ENCODE data around the gene HNRNPR. TPM values are rescaled to one million over a fixed set of nuclear protein-coding genes. Genes with fewer than 3 reads are reported as not detected.

HNRNPR gene
- polyA plus RNA-seq, 1 of the 3 experiments (the other 2 are of a cell fraction): 111 TPM

DNA sequence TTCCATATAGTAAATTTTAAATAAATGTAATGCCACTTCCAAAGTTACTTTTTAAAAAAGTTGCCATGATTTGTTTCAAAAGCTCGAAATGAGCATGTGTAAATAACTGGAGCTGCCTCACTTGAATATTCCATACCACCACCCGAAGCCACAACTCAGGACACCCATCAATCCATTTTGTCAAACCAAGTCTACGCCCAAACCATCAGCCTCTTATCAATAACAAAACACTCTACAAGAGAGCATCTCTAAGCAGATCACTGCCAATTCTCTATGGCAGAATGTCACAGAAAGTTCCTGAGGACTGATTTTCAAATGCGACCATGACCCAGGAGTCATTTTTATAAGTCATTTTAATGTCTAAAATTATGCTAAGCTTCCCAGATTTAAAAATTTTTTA, 4.5 kb downstream of the HNRNPR start (continued):
- TF ChIP-seq, protein P1, sequence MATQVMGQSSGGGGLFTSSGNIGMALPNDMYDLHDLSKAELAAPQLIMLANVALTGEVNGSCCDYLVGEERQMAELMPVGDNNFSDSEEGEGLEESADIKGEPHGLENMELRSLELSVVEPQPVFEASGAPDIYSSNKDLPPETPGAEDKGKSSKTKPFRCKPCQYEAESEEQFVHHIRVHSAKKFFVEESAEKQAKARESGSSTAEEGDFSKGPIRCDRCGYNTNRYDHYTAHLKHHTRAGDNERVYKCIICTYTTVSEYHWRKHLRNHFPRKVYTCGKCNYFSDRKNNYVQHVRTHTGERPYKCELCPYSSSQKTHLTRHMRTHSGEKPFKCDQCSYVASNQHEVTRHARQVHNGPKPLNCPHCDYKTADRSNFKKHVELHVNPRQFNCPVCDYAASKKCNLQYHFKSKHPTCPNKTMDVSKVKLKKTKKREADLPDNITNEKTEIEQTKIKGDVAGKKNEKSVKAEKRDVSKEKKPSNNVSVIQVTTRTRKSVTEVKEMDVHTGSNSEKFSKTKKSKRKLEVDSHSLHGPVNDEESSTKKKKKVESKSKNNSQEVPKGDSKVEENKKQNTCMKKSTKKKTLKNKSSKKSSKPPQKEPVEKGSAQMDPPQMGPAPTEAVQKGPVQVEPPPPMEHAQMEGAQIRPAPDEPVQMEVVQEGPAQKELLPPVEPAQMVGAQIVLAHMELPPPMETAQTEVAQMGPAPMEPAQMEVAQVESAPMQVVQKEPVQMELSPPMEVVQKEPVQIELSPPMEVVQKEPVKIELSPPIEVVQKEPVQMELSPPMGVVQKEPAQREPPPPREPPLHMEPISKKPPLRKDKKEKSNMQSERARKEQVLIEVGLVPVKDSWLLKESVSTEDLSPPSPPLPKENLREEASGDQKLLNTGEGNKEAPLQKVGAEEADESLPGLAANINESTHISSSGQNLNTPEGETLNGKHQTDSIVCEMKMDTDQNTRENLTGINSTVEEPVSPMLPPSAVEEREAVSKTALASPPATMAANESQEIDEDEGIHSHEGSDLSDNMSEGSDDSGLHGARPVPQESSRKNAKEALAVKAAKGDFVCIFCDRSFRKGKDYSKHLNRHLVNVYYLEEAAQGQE (IDR thresholded peaks at IDR 0.05; ENCODE audit: low read depth, low read length): no peak
- no peak for TF ChIP-seq FOXM1 (IDR thresholded peaks at IDR 0.05; ENCODE audit: low read depth)
- TF ChIP-seq FOSL2 (IDR thresholded peaks at IDR 0.05; ENCODE audit: borderline replicate concordance, low read depth): no peak

DNA sequence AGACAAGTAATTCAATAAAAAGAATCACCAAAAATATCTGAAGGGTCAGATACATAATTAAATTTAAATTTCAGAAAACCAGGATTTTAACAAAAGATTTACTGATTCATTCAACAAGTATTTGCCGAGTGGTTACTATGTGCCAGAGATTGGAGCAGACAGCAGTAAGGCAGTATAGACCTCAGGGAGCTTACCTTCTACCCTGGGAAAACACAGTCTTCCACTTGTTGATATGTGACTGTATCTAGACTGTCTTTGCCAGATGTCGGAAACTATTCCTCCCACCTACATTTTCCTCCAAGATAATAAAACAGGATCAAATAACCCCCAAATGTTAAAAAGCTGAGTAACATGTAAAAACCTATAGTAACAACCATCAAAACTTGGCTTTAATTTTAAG, 6.2 kb downstream of the HNRNPR start:
- no peaks in the 10 kb centered on the region for H3K9me2 ChIP-seq
- no peak overlapping the region for H2AFZ ChIP-seq (ENCODE audit: low read depth)
- TF ChIP-seq JUND (IDR thresholded peaks at IDR 0.05) (no peak), TCF12 (IDR thresholded peaks at IDR 0.05) (no peak), MXI1 (IDR thresholded peaks at IDR 0.05; ENCODE audit: low read depth, low read length) (no peak), RFX5 (IDR thresholded peaks at IDR 0.05; ENCODE audit: low read length) (no peak)
- 100% methylated on average over 2 of the region's 2 CpGs for WGBS (ENCODE audit: low lambda C conversion rate)
- peaks cover 38% of the 10 kb centered on the region for H3F3A ChIP-seq (replicated peaks; ENCODE audit: insufficient read depth)
- peaks cover 100% of the 10 kb centered on the region for H3K79me2 ChIP-seq (ENCODE audit: insufficient read depth)
- H3K4me3 ChIP-seq (ENCODE audit: low read depth in 2 of 2, low read length in 1 of 2): no peak overlapping the region
- H3K36me3 ChIP-seq (replicated peaks in 1 of 2; ENCODE audit: control insufficient read depth in 1 of 2, insufficient read depth in 2 of 2, low read length in 1 of 2): peaks cover 49 to 74% of the 10 kb centered on the region in 2 experiments
- DNase-seq: no peak
- ChIA-PET CTCF (interaction anchor here (0.6 kb wide), 1 partner anchor 66 kb away, joined by 3 read pairs; no protein-coding TSS in a partner anchor), POLR2A (no interaction called here)
- H3K27me3 ChIP-seq (ENCODE audit: insufficient read depth): no peaks in the 10 kb centered on the region
- H4K20me1 ChIP-seq (ENCODE audit: insufficient read depth): peaks cover 85% of the 10 kb centered on the region
- H3K4me1 ChIP-seq (ENCODE audit: control insufficient read depth in 1 of 2, insufficient read depth in 2 of 2, low read depth in 1 of 2, low read length in 1 of 2): peaks cover 5 to 18% of the 10 kb centered on the region in 2 experiments; a peak in 3 of 4 replicates
- 0 out of 4 replicates have a peak overlapping the region, but pooled peaks of 1 of the 2 experiments have one; percentile 4 for H3K27ac ChIP-seq (ENCODE audit: low read depth in 2 of 2, low read length in 1 of 2)
- H3K9ac ChIP-seq: no peak overlapping the region
- no peaks in the 10 kb centered on the region for H3K9me3 ChIP-seq
- no peak overlapping the region for H3K4me2 ChIP-seq

DNA sequence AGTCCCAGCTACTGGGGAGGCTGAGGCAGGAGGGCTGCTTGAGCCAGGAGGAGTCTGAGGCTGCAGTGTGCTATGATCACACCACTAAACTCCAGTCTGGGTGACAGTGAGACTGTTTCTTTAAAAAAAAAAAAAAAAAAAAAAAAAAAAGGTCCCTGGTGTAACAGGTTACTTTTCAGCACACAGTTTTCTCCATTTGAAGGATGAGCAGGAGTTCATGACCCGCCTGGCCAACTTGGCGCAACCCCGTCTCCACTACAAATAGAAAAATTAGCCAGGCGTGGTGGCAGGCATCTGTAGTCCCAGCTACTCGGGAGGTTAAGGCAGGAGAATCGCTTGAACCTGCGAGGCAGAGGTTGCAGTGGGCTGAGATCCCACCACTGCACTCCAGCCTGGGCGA, 12.4 kb downstream of the HNRNPR start:
- Histone ChIP-seq H3K4me1 (ENCODE audit: control insufficient read depth in 1 of 2, insufficient read depth in 2 of 2, low read depth in 1 of 2, low read length in 1 of 2) (no peaks in the 10 kb centered on the region), H3K4me2 (no peak overlapping the region), H3F3A (replicated peaks; ENCODE audit: insufficient read depth) (peaks cover 37% of the 10 kb centered on the region), H3K4me3 (ENCODE audit: low read depth in 2 of 2, low read length in 1 of 2) (no peak overlapping the region), H4K20me1 (ENCODE audit: insufficient read depth) (peaks cover 69% of the 10 kb centered on the region), H3K9ac (no peak overlapping the region), H3K9me2 (no peaks in the 10 kb centered on the region), H3K36me3 (replicated peaks in 1 of 2; ENCODE audit: control insufficient read depth in 1 of 2, insufficient read depth in 2 of 2, low read length in 1 of 2) (peaks cover 44 to 86% of the 10 kb centered on the region in 2 experiments), H3K27me3 (ENCODE audit: insufficient read depth) (no peaks in the 10 kb centered on the region), H3K27ac (ENCODE audit: low read depth in 2 of 2, low read length in 1 of 2) (no peak overlapping the region), H3K9me3 (no peaks in the 10 kb centered on the region), H2AFZ (ENCODE audit: low read depth) (no peak overlapping the region), H3K79me2 (ENCODE audit: insufficient read depth) (peaks cover 100% of the 10 kb centered on the region)
- WGBS (ENCODE audit: low lambda C conversion rate): 99% methylated on average over 8 of the region's 8 CpGs
- ChIA-PET POLR2A (interaction anchor here (1.0 kb wide), 1 partner anchor 13 kb away, joined by 3 read pairs; the partner anchor contains the start of gene HNRNPR), CTCF (interaction anchor here (0.6 to 3.5 kb wide), 2 partner anchors 9 to 147 kb away, joined by 3 to 13 read pairs; no protein-coding TSS in a partner anchor)
- no peak for DNase-seq
- TF ChIP-seq, protein P2, sequence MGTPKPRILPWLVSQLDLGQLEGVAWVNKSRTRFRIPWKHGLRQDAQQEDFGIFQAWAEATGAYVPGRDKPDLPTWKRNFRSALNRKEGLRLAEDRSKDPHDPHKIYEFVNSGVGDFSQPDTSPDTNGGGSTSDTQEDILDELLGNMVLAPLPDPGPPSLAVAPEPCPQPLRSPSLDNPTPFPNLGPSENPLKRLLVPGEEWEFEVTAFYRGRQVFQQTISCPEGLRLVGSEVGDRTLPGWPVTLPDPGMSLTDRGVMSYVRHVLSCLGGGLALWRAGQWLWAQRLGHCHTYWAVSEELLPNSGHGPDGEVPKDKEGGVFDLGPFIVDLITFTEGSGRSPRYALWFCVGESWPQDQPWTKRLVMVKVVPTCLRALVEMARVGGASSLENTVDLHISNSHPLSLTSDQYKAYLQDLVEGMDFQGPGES (IDR thresholded peaks at IDR 0.05; ENCODE audit: low read depth, low read length): no peak
- TF ChIP-seq ELF1 (IDR thresholded peaks at IDR 0.05) (no peak), RXRA (IDR thresholded peaks at IDR 0.05; ENCODE audit: borderline replicate concordance, low read depth) (no peak), JUND (IDR thresholded peaks at IDR 0.05) (no peak), TCF12 (IDR thresholded peaks at IDR 0.05) (no peak), NFIC (IDR thresholded peaks at IDR 0.05; ENCODE audit: borderline replicate concordance) (no peak), GABPA (IDR thresholded peaks at IDR 0.05; ENCODE audit: low read depth) (no peak), YY1 (IDR thresholded peaks at IDR 0.05; ENCODE audit: low read depth) (no peak), RCOR1 (IDR thresholded peaks at IDR 0.05; ENCODE audit: low read length) (no peak), RFX5 (IDR thresholded peaks at IDR 0.05; ENCODE audit: low read length) (no peak), GATA2 (CRISPR knock-in tag; IDR thresholded peaks at IDR 0.05) (no peak), TEAD4 (IDR thresholded peaks at IDR 0.05; ENCODE audit: borderline replicate concordance, insufficient read depth) (no peak), TAF1 (IDR thresholded peaks at IDR 0.05; ENCODE audit: borderline replicate concordance, low read depth, low read length) (no peak)
- TF ChIP-seq, protein P1 (IDR thresholded peaks at IDR 0.05; ENCODE audit: low read depth, low read length): no peak
